ENCODE measurements around the gene UBE2H. TPM values are rescaled to one million over a fixed set of nuclear protein-coding genes. Genes with fewer than 3 reads are reported as not detected.
"Not testable (repeated sequence)": the region's sequence is repeated elsewhere in the genome, so short reads cannot be mapped to it uniquely, and the experiment has no call there.

The UBE2H gene
- total and polyA plus RNA-seq, 10 of the 15 experiments (the other 5 are each of a cell fraction or from before 2014, with no cell fraction given) = 15.6 to 75.5 (median 32.8) TPM

GRCh38 chr7:129894184-129894583 lies 58.6 kb downstream of the UBE2H start:
- SMC1A ChIA-PET (ENCODE audit: uncharacterized antibody, unreplicated experiment); H3K36me3 ChIP-seq (ENCODE audit: control insufficient read depth in 2 of 2, insufficient read depth in 2 of 2, low read length in 1 of 2); H3K9ac ChIP-seq (ENCODE audit: control insufficient read depth, insufficient read depth, low read length); BruUV-seq (replicated peaks); CTCF ChIA-PET; H3K4me1 ChIP-seq (ENCODE audit: control insufficient read depth, insufficient read depth, low read length); H3K4me2 ChIP-seq (ENCODE audit: control insufficient read depth, insufficient read depth); H3K27me3 ChIP-seq (replicated peaks in 1 of 2; ENCODE audit: control insufficient read depth in 2 of 2, insufficient read depth in 2 of 2, low read length in 1 of 2); H3K27ac ChIP-seq (ENCODE audit: control insufficient read depth, insufficient read depth); RAD21 ChIA-PET (ENCODE audit: unreplicated experiment); FAIRE-seq; H3K9me3 ChIP-seq (replicated peaks; ENCODE audit: control insufficient read depth, insufficient read depth, low read length); H2AFZ ChIP-seq (ENCODE audit: control insufficient read depth, low read depth, low read length); ATAC-seq; H4K20me1 ChIP-seq (ENCODE audit: control insufficient read depth, insufficient read depth); in situ Hi-C loops (cut with MboI); H3K79me2 ChIP-seq (ENCODE audit: control insufficient read depth, insufficient read depth, low read length); DNase-seq (ENCODE audit: low read depth, low spot score); intact Hi-C loops (cut with micrococcal nuclease; ENCODE audit: unreplicated experiment); H3K4me3 ChIP-seq: not testable (repeated sequence)
- POLR2A ChIA-PET = interaction anchor here (0.6 to 0.7 kb wide), 3 partner anchors 34 to 63 kb away, joined by 4 to 7 read pairs (median 4); no protein-coding TSS in a partner anchor
- WGBS (ENCODE audit: insufficient coverage, insufficient replicate concordance, low lambda C conversion rate, missing lambda C conversion rate) = 100% methylated on average over 6 of the region's 7 CpGs

- H2AFZ ChIP-seq (ENCODE audit: control insufficient read depth, low read depth, low read length) = no peak overlapping the region
- intact Hi-C loops (cut with micrococcal nuclease; ENCODE audit: unreplicated experiment) = no loop called here
- ChIA-PET POLR2A (no interaction called here), SMC1A (ENCODE audit: uncharacterized antibody, unreplicated experiment) (interaction anchor here (1.0 to 1.2 kb wide), 2 partner anchors 9 to 59 kb away, joined by 3 read pairs; no protein-coding TSS in a partner anchor), CTCF (no interaction called here), RAD21 (ENCODE audit: unreplicated experiment) (no interaction called here)
- H3K36me3 ChIP-seq (ENCODE audit: control insufficient read depth in 2 of 2, insufficient read depth in 2 of 2, low read length in 1 of 2) = peaks cover 0 to 5% of the 10 kb centered on the region in 2 experiments; a peak in 1 of 4 replicates
- no peaks in the 10 kb centered on the region for H3K4me1 ChIP-seq (ENCODE audit: control insufficient read depth, insufficient read depth, low read length)
- H3K4me3 ChIP-seq = no peak overlapping the region
- H4K20me1 ChIP-seq (ENCODE audit: control insufficient read depth, insufficient read depth) = no peaks in the 10 kb centered on the region
- no peaks in the 10 kb centered on the region for H3K27me3 ChIP-seq (replicated peaks in 1 of 2; ENCODE audit: control insufficient read depth in 2 of 2, insufficient read depth in 2 of 2, low read length in 1 of 2)
- no peak overlapping the region for H3K4me2 ChIP-seq (ENCODE audit: control insufficient read depth, insufficient read depth)
- H3K27ac ChIP-seq (ENCODE audit: control insufficient read depth, insufficient read depth) = no peak overlapping the region
- in situ Hi-C loops (cut with MboI) = no loop called here
- ATAC-seq (no peak), FAIRE-seq (no peak), DNase-seq (ENCODE audit: low read depth, low spot score) (no peak)
- no peaks in the 10 kb centered on the region for H3K9me3 ChIP-seq (replicated peaks; ENCODE audit: control insufficient read depth, insufficient read depth, low read length)
- H3K9ac ChIP-seq (ENCODE audit: control insufficient read depth, insufficient read depth, low read length) = no peak overlapping the region
- TF ChIP-seq TBL1XR1 (IDR thresholded peaks at IDR 0.05; ENCODE audit: low read depth, low read length) (no peak), NR2C2 (IDR thresholded peaks at IDR 0.05; ENCODE audit: borderline replicate concordance, control insufficient read depth, insufficient read length, low read depth) (no peak), ATF2 (IDR thresholded peaks at IDR 0.05; ENCODE audit: low read length) (no peak), MYB (IDR thresholded peaks at IDR 0.05; ENCODE audit: borderline replicate concordance, low read depth, low read length) (no peak)
- WGBS (ENCODE audit: insufficient coverage, insufficient replicate concordance, low lambda C conversion rate, missing lambda C conversion rate) = 95% methylated on average over 9 of the region's 9 CpGs
- H3K79me2 ChIP-seq (ENCODE audit: control insufficient read depth, insufficient read depth, low read length) = no peaks in the 10 kb centered on the region; the same call in 1 of the 2 replicates
- no TSS peak for BruUV-seq (replicated peaks)
These were observed 62.7 kb downstream of the UBE2H start for GRCh38 chr7:129890090-129890489.

Measured in GM12878 (cell line).